Stimulated activated CD4-positive, alpha-beta T cell treated with anti-CD3 and anti-CD28 coated beads, Interleukin-1b, Interleukin-23, amount 100 ng/mL, for 48 hours (primary cell): ENCODE measurements around the gene CCR5AS.
"Not testable (repeated sequence)": the region's sequence is repeated elsewhere in the genome, so short reads cannot be mapped to it uniquely, and the experiment has no call there.

Experiments
- DNase-seq: peaks from one replicate; pipeline ENCODE4 v3.0.0-alpha.2; 2020

Gene CCR5AS

DNA sequence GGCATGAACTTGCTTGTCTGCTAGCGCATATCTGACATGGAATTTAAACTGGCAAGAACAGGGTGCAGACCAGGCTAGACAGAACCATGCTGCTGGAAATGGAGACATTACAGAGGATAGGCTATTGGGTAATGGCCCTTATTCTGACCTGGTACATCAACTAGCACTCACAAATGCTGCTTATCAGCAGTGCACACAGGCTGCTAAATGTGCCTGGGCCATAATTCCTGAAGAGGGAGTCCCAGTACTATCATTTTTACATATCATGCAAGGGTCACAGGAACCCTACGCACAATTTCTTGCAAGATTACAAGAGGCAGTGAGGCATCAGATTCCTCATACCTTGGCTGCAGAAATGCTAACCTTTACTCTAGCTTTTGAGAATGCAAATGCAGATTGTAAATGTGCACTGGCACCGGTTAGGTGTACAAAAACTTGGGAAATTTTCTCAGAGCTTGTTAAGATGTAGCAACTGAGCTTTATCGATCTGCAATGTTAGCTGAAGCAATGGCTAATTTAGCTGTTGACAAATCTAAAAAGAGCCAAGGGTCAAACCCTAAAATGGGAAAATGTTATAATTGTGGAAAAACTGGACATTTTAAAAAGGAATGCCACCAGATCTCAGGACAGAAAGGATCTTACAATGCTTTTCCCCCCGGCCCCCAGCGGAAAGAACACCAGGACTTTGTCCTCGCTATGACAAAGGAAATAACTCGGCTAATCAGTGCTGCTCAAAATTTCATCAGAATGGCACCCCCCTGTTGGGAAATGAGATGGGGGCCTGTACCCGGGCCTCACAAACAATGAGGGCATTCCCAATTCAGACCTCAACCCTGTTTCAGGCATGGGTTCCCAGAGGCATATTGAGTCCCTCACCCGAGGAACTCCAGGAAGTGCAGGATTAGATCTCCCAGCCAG, 21.3 kb upstream of the CCR5AS start:
- no peak for DNase-seq

GRCh38 chr3:46427404-46427803, 20.5 kb upstream of the CCR5AS start:
- not testable (repeated sequence) for DNase-seq

GRCh38 chr3:46426476-46426875, 19.6 kb upstream of the CCR5AS start:
- DNase-seq: not testable (repeated sequence)

GRCh38 chr3:46423588-46423987, 16.7 kb upstream of the CCR5AS start:
- no peak for DNase-seq

DNA sequence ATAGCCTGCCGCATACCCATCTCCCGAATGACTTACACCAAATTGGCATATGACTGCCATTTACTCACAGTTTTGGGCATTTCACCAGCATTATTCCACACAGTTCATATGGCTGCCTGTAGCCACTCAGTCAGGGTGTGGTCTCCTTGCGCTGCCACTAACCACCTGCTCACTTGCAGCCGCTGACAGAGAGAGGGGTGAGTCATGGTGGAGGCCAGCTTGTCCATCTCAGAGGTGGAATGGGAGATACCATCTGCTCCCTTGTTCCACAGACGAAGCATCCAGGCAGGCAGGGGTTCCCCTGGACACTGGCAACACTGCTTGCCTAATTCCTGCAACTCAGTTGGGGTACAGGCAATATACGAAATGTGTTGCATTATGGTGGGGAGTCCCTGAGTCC, 15.8 kb upstream of the CCR5AS start:
- no peak for DNase-seq

- DNase-seq: no peak
Observed at GRCh38 chr3:46420931-46421330, 14.1 kb upstream of the CCR5AS start.

DNA sequence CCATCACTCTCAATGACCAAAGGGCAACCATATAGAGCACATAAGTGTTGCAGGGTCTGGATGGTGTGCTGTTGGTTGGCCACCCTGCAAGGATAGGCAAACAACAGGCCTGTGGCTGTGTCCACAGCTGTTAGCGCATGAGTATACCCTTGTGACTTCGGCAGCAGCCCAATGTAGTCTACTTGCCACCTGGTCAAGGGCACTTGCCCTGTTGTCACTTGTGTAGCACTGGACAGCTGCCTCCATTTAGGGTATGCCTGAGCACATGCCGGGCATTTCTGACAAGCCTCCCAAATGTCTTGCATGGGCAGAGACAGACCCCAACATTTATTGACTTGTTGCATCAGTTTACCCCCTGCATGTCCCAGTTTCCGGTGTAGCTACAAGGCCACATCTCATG, 12.9 kb upstream of the CCR5AS start:
- no peak for DNase-seq

- DNase-seq: no peak
Observed at GRCh38 chr3:46417841-46418611, 11.2 kb upstream of the CCR5AS start.

- no peak for DNase-seq
Observed at GRCh38 chr3:46416811-46417510, 10.1 kb upstream of the CCR5AS start.

GRCh38 chr3:46416125-46416810, 9.4 kb upstream of the CCR5AS start:
- no peak for DNase-seq

DNA sequence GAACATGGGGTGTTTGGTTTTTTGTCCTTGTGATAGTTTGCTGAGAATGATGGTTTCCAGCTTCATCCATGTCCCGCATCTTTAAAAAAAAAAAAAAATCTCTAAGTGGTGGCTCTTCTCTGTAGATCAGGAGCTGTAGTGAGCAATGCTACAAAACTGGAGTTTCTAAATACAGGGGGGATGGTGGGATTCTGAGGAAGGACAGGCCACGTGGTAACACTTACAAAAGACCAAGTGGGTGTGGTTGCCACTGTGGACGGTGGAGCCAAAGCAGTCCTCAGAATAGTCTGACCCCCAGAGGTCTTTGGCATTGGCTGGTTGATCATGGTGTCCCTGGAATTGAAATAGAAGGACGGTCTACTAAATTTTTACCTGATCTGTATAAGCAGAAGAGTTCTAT, 7.9 kb upstream of the CCR5AS start:
- DNase-seq: no peak

- no peak for DNase-seq
Observed at GRCh38 chr3:46413951-46414350, 7.1 kb upstream of the CCR5AS start.

DNA sequence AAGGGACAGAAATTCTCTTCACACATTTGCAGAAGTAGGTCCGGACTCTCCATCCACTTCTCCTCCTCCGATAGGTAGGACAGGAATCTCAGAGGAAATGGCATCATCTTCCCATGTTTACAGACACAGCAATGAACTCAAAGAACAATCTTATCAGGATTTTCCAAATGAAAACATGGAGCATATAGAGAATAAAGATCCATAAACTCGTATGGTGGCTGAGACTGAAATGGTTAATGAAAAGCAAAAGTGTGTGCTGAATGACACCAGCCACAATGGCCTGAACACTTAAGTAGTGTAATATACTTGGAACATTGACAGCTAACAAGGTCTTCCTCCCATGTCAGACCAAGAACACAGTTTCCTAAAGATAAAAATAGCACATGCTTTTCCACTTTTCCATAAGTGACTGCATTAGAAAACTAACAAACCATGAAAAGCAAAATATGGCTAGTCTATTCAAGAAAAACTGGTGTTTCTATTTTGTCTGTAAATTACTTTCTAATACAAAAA, 6.0 kb upstream of the CCR5AS start:
- DNase-seq: no peak

- no peak for DNase-seq
Observed at GRCh38 chr3:46411271-46411670, 4.4 kb upstream of the CCR5AS start.

DNA sequence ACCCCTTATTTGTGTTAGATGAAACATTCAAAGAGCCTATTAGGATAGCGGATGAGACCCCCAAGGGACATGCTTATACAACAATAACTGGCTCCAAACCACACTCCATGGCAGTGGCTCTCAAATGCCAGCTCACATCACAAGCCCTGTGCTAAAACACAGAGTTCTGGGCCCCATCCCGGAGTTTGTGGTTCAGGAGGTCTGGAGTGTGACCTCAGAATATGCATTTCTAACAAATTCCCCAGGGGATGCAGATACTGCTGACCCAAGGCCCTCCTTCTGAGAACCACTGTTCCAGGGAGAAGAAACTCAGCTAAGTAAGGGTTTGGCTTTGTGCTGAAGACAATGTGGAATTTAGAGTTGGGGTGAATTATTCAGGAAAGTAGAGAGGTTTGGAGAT, 3.8 kb upstream of the CCR5AS start:
- no peak for DNase-seq

- DNase-seq: no peak
Observed at GRCh38 chr3:46409739-46410489, 3.0 kb upstream of the CCR5AS start.

DNA sequence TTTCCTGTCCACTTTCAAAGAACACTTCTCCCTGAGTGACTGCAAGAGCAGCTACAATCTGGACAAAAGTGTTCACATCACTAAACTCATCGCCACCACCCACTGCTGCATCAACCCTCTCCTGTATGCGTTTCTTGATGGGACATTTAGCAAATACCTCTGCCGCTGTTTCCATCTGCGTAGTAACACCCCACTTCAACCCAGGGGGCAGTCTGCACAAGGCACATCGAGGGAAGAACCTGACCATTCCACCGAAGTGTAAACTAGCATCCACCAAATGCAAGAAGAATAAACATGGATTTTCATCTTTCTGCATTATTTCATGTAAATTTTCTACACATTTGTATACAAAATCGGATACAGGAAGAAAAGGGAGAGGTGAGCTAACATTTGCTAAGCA, 2.0 kb upstream of the CCR5AS start:
- DNase-seq: no peak

DNA sequence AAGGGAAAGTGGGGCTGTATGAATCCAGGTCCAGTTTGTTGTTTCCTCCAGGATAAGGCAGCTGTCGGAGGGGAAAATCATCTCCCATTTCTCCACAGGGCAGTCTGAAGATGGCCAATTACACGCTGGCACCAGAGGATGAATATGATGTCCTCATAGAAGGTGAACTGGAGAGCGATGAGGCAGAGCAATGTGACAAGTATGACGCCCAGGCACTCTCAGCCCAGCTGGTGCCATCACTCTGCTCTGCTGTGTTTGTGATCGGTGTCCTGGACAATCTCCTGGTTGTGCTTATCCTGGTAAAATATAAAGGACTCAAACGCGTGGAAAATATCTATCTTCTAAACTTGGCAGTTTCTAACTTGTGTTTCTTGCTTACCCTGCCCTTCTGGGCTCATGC, 1.1 kb upstream of the CCR5AS start:
- DNase-seq: no peak

DNA sequence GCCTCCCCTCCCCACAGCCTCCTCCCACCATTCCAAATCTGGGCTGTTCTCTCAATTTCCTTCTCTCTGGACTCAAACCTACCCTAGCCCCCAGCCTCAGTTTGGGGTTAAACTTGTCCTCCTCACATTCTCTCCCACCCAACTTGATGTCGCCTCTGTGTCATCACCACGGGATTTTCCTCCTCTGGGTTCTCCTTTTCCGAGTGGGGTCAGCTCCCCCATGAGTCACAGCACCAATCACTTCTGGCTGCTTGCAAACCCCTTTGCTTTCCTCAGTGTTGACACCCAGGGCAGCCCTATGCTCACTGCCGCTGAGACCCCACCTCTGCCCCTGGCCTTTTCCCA, 451 bp downstream of the CCR5AS start:
- DNase-seq: no peak

GRCh38 chr3:46405301-46406019, 1.4 kb downstream of the CCR5AS start:
- DNase-seq: no peak

DNA sequence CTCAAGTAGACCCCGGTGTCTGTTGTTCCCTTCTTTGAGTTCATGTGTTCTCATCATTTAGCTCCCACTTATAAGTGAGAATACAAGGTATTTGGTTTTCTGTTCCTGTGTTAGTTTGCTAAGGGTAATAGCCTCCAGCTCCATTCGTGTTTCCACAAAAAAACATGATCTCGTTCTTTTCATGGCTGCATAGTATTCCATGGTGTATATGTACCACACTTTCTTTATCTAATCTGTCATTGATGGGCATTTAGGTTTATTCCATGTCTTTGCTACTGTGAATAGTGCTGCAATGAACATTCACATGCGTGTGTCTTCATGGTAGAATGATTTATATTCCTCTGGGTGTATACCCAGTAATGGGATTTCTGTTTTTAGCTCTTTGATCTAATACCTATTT, 4.0 kb downstream of the CCR5AS start:
- DNase-seq: not testable (repeated sequence)
